HUES48 (cell line): Measurements from ENCODE around the gene HIC2.
"Not testable (repeated sequence)": the region's sequence is repeated elsewhere in the genome, so short reads cannot be mapped to it uniquely, and the experiment has no call there.

Experiments
- H3K27ac ChIP-seq: one replicate; pipeline ENCODE4 v1.7.0; 2013; ENCODE audit warnings: low read depth, low read length, inconsistent platforms
- H3K27me3 ChIP-seq: 2 replicates; pipeline ENCODE4 v1.6.1; 2013; ENCODE audit warnings: mild to moderate bottlenecking, low read length; ENCODE audit not compliant: control insufficient read depth, insufficient read depth
- H3K36me3 ChIP-seq: 2 replicates; pipeline ENCODE4 v1.6.1; 2013; ENCODE audit warnings: low read length; ENCODE audit not compliant: control insufficient read depth, insufficient read depth
- H3K4me1 ChIP-seq: 2 replicates; pipeline ENCODE4 v1.6.1; 2013; ENCODE audit warnings: mild to moderate bottlenecking, low read length; ENCODE audit not compliant: control insufficient read depth, insufficient read depth
- H3K4me3 ChIP-seq: 2 replicates; pipeline ENCODE4 v1.5.1; 2013; ENCODE audit warnings: mild to moderate bottlenecking, low read depth, low read length
- H3K9ac ChIP-seq: 2 replicates; pipeline ENCODE4 v1.6.1; 2013; ENCODE audit warnings: mild to moderate bottlenecking, low read depth, low read length, moderate library complexity
- H3K9me3 ChIP-seq: 2 replicates; pipeline ENCODE4 v1.6.1; 2013; ENCODE audit warnings: low read length; ENCODE audit not compliant: control insufficient read depth, insufficient read depth

HIC2 gene

GRCh38 chr22:21446827-21447690, 29.9 kb downstream of the HIC2 start:
- Histone ChIP-seq H3K4me1 (peaks cover 2% of the 10 kb centered on the region; the same call in 1 of the 2 replicates), H3K9me3 (no peaks in the 10 kb centered on the region), H3K9ac (no peak overlapping the region), H3K36me3 (peaks cover 21% of the 10 kb centered on the region), H3K27ac (no peak overlapping the region), H3K4me3 (no peak overlapping the region), H3K27me3 (no peaks in the 10 kb centered on the region)

- no peaks in the 10 kb centered on the region for H3K9me3 ChIP-seq
- H3K9ac ChIP-seq, result no peak overlapping the region
- no peaks in the 10 kb centered on the region for H3K27me3 ChIP-seq
- H3K27ac ChIP-seq, result no peak overlapping the region
- H3K4me1 ChIP-seq, result peaks cover 2% of the 10 kb centered on the region; the same call in 1 of the 2 replicates
- H3K4me3 ChIP-seq, result no peak overlapping the region
- H3K36me3 ChIP-seq, result peaks cover 21% of the 10 kb centered on the region
Observed at GRCh38 chr22:21447694-21448402, 30.7 kb downstream of the HIC2 start.

GRCh38 chr22:21448627-21449416, 31.7 kb downstream of the HIC2 start:
- Histone ChIP-seq H3K9me3 (no peaks in the 10 kb centered on the region), H3K4me1 (no peaks in the 10 kb centered on the region; the same call in 1 of the 2 replicates), H3K9ac (no peak overlapping the region), H3K27me3 (no peaks in the 10 kb centered on the region), H3K27ac (no peak overlapping the region), H3K4me3 (no peak overlapping the region), H3K36me3 (peaks cover 21% of the 10 kb centered on the region)

GRCh38 chr22:21449531-21450319, 32.6 kb downstream of the HIC2 start:
- no peaks in the 10 kb centered on the region; the same call in 1 of the 2 replicates for H3K4me1 ChIP-seq
- H3K4me3 ChIP-seq, result no peak overlapping the region
- no peak overlapping the region for H3K9ac ChIP-seq
- H3K27ac ChIP-seq, result no peak overlapping the region
- H3K9me3 ChIP-seq, result no peaks in the 10 kb centered on the region
- H3K27me3 ChIP-seq, result no peaks in the 10 kb centered on the region
- H3K36me3 ChIP-seq, result peaks cover 21% of the 10 kb centered on the region

- peaks cover under 1% of the 10 kb centered on the region; the same call in 1 of the 2 replicates for H3K4me1 ChIP-seq
- H3K27me3 ChIP-seq, result no peaks in the 10 kb centered on the region
- no peak overlapping the region for H3K27ac ChIP-seq
- no peaks in the 10 kb centered on the region for H3K9me3 ChIP-seq
- H3K36me3 ChIP-seq, result peaks cover 16% of the 10 kb centered on the region
- H3K9ac ChIP-seq, result no peak overlapping the region
- H3K4me3 ChIP-seq, result no peak overlapping the region
Observed at GRCh38 chr22:21450320-21450831, 33.2 kb downstream of the HIC2 start.

- no peaks in the 10 kb centered on the region for H3K27me3 ChIP-seq
- peaks cover 5% of the 10 kb centered on the region; the same call in 1 of the 2 replicates for H3K4me1 ChIP-seq
- H3K36me3 ChIP-seq, result peaks cover 12% of the 10 kb centered on the region
- H3K9ac ChIP-seq, result no peak overlapping the region
- H3K27ac ChIP-seq, result no peak overlapping the region
- no peaks in the 10 kb centered on the region for H3K9me3 ChIP-seq
- no peak overlapping the region for H3K4me3 ChIP-seq
Observed at GRCh38 chr22:21450858-21451353, 33.7 kb downstream of the HIC2 start.

GRCh38 chr22:21451545-21452520, 34.7 kb downstream of the HIC2 start:
- Histone ChIP-seq H3K4me3 (no peak overlapping the region), H3K9me3 (no peaks in the 10 kb centered on the region), H3K9ac (no peak overlapping the region), H3K27me3 (no peaks in the 10 kb centered on the region), H3K27ac (no peak overlapping the region), H3K4me1 (peaks cover 5% of the 10 kb centered on the region; the same call in 1 of the 2 replicates), H3K36me3 (peaks cover 3% of the 10 kb centered on the region; the same call in 1 of the 2 replicates)

GRCh38 chr22:21452666-21453065, 35.5 kb downstream of the HIC2 start:
- H3K36me3 ChIP-seq, H3K4me3 ChIP-seq, H3K4me1 ChIP-seq, H3K9ac ChIP-seq, H3K9me3 ChIP-seq, H3K27ac ChIP-seq, H3K27me3 ChIP-seq: not testable (repeated sequence)

- not testable (repeated sequence) for H3K9ac ChIP-seq, H3K4me1 ChIP-seq, H3K9me3 ChIP-seq
Observed at GRCh38 chr22:21454998-21455333, 37.8 kb downstream of the HIC2 start.

More at GRCh38 chr22:21454998-21455333, 37.8 kb downstream of the HIC2 start:
- H3K27ac ChIP-seq, H3K27me3 ChIP-seq, H3K36me3 ChIP-seq, H3K4me3 ChIP-seq: not testable (repeated sequence)
